Stomach (tissue), 4 donors: ENCODE measurements around the gene NAAA.

Source experiments
- CTCF ChIP-seq, 7 experiments: fragments of 450-650 bp in 4 of 7; fragments of 200-600 bp in 3 of 7; sonication (generic) in 3 of 7; IDR thresholded peaks; one replicate each; pipeline ENCODE4 v1.5.1; 2016 to 2019; ENCODE audit warnings: antibody characterized with exemption in 7 of 7, control low read depth in 2 of 7, mild to moderate bottlenecking in 1 of 7
- EP300 ChIP-seq: sonication (generic); formaldehyde crosslinking; IDR thresholded peaks from one replicate; pipeline ENCODE4 v1.6.1; 2017; ENCODE audit warnings: antibody characterized with exemption
- POLR2A ChIP-seq, 4 donors: fragments of 450-650 bp; IDR thresholded peaks; one replicate each; pipeline ENCODE4 v1.6.1; 2016; ENCODE audit warnings: antibody characterized with exemption in 4 of 4, control low read depth in 2 of 4, mild to moderate bottlenecking in 1 of 4, moderate library complexity in 1 of 4
- POLR2AphosphoS5 ChIP-seq, 3 donors: sonication (generic); formaldehyde crosslinking; IDR thresholded peaks; one replicate each; pipeline ENCODE4 v1.6.1; 2016; ENCODE audit warnings: antibody characterized with exemption in 3 of 3

GRCh38 chr4:75889537-75890199, 51.1 kb downstream of the NAAA start:
- no peak for TF ChIP-seq CTCF (IDR thresholded peaks at IDR 0.05)
- no peak for TF ChIP-seq POLR2A (IDR thresholded peaks at IDR 0.05)
- no peak for TF ChIP-seq POLR2AphosphoS5 (IDR thresholded peaks at IDR 0.05)
- no peak for TF ChIP-seq EP300
